Activated CD8-positive, alpha-beta memory T cell treated with anti-CD3 and anti-CD28 coated beads, Interleukin-2, amount 50 U/mL, for 1 hour (primary cell): Measurements from ENCODE around the gene C6orf120.
A peak's percentile ranks its signal among the peaks of the same experiment; 100 is the strongest.

ENCODE experiments used
- DNase-seq: peaks from one replicate; pipeline ENCODE4 v3.0.0-alpha.2; 2020; ENCODE audit errors: extremely low read depth

Gene C6orf120

DNA sequence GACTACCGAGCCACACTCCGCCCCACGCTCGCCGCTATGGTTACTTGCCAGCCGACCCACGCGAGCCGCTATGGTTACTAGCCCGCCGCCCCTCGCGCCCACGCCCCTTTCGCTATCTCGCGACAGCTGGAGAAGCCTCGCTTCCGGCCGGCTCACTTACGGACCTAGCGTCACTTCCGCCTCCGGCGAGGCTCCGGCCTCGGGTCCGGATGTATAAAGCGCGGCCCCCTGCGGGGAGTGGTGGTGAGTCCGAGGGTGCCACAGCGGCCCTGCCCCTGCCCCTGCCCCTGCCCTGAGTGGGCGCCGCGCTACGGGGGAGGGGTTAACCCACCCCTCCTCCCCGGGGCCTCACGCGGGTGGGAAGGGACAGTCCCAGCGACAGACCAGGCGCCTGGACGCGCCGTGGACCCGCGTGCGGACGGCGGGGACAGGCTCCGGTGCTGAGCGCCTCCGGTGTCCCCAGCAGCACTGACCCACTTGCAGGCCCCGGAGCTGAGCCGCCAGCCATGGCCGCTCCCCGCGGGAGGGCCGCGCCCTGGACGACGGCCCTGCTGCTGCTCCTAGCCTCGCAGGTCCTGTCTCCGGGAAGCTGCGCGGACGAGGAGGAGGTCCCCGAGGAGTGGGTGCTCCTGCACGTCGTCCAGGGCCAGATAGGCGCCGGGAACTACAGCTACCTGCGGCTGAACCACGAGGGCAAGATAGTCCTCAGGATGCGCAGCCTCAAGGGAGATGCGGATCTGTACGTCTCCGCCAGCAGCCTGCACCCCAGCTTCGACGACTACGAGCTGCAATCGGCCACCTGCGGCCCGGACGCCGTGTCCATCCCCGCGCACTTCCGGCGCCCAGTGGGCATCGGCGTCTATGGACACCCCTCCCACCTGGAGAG, at the start of gene C6orf120, which contains the start of gene WDR27:
Gene C6orf120, plus strand, starts transcription at position 173 of the 886 bp plus-strand sequence. Its CDS starts 334 bp downstream, at position 507.
Gene WDR27, minus strand, starts transcription at position 76 of the 886 bp plus-strand sequence. CDS start 13,024 bp downstream, outside the sequence.
- peak; percentile 93 for DNase-seq

DNA sequence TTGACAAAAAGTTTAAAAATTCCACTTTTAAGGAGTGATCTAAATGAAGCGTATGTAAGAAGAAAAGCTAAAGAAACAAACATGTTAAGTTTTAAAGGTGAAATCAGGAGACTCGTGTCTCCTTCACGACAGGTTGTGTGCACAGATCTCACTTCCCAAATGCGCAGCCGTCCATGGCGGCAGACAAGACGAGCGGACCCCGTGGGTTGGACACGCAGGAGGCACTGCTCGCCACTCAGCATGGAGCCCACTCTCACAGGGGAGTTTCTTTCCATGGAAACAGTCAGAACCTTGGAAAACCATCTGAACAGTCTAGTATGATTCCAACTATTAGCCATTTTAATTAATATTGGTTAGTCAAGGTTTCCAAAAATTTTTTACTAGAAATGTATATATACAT, 49.0 kb upstream of the C6orf120 start:
- DNase-seq = no peak

DNA sequence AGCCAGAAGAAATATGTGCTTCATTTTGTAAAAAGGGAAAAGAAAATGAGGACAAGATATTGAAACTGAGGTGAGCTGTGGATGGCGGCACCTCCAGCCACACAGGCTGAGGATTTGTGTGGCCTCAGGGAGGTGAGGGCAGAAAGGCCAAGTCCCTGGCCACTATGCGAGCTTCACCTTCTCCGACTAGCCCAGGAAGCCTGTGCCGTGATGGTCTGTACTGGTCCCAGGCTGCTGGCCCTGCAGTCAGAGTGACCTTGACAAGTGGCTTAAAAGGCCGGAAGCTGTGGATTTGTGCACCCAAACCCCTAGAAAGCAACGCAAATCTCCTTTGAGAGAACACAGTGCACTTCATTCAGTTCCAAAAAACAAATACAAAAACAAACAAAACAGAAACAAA, 48.2 kb upstream of the C6orf120 start:
- DNase-seq = no peak

DNA sequence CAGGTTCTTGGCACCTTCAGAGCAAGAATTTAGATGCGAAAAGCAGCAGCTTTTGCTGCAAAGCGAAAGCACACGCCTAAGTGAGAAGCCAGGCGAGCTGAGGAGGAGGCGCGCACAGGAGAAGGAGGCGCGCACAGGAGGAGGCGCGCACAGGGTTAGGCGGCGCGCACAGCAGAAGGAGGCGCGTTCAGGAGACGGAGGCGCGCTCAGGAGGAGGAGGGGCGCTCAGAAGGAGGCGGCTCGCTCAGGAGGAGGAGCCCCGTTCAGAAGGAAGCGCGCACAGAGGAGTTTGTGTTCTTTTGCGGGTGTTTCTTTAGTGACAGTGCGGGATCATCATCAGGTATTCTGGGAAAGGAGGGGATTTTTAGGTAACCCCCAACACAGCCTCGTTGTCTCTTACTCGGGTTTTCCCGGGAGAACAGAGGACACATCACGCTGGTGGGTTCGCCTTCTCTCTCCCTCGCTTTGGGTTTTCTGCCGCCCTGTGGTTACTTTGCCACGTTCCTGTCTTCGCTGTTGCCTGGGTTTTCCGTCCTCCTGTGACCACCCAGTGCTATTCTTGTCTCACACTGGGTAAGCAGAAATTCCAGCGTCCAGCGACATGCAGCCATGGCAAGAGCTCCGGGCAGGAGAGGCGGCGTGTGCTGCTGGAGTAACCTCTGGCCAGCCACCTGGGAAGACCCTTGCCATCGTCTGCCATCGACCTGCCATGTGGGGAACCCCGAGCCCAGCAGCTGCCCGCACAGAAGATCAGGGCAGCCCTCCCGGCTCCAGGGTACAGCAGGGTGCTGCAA, 47.1 kb upstream of the C6orf120 start:
- peak; percentile 24 for DNase-seq

DNA sequence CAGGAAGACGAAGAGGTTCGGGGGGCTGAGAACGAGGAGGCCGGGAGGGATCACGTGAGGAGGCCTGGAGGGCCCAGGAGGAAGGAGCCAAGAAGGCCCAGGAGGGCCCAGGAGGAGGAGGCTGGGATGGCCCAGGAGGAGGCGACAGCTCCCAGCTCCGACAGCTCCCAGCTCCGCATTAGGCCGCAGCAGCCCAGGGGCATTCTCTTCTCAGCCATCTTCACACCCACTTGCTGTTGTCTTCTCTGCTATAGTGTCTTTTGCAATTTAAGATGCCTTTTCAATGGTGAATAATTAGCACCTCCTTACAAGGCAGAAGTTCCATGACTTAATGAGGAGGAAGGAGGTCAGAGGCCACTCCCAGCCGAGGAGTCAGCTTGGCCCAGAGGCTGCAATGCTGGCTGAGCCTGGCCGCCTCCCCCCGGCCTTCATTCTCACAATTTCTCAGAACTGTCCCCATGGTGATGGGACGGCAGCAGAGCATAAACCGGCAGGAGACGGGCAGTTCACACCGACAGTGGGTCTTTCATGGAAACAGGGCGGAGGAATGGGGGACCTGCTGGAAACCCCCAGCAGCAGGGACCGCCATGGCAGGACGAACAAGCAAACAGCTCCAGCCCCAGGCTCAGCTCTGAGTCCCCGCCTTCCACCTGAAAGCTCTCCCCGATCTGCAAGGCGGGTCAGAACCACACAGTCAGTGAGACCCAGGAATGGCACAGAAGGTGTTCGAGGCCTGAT, 45.2 kb upstream of the C6orf120 start:
- no peak for DNase-seq

DNA sequence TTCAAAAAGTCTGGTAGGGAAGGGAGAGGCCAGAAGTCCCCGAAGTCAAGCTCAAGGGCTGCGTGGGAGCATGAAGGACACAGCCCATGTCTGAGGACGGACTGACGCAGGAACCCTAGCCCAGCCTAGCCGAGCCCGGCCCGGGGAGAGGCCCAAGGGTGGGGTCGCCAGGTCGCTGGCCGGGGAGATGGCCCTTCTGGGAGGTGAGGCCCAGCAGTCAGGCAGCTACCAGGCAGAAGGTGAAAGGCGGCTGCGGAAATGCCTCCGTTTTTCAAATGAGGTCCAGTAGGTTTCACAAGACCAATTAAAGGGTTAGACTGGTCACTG, 44.7 kb upstream of the C6orf120 start:
- DNase-seq = no peak

DNA sequence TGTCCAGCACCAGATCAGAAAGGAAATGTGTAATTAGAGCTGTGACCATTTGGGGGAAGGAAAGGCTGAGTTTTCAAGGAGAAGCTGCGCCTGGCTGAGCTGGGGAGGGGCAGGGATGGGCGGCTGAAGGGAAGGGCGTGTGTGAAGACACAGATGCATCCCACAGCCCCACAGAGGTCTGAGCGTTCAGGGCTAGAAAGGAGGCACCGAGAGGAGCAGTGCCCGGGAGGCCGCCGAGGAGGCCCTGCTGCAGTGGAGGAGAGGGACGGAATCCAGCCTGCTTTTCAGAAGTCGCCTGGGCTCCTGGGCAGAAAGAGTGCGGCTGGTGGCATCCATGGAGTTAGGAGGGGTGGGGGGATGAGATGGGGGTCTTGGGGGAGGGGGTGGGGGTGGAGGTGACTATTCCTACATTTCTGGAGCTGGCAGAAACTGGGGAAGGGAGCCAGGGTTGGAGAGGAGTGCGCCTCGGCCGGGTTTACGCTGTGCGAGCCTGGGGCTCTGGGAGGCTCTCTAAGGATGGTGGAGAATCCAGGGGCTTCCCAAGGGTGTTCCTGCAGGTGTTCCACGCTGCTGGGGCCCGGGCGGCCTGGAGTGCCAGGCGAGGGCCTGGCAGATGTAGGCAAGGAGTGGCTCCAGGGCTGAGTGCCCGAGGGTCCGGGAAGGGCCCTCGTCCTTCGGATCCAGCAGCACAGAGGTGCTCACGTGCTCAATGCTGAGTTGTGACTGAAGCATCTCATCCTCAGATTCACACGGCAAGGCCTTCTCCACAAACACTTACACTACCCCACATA, 41.9 kb upstream of the C6orf120 start:
- DNase-seq = no peak

DNA sequence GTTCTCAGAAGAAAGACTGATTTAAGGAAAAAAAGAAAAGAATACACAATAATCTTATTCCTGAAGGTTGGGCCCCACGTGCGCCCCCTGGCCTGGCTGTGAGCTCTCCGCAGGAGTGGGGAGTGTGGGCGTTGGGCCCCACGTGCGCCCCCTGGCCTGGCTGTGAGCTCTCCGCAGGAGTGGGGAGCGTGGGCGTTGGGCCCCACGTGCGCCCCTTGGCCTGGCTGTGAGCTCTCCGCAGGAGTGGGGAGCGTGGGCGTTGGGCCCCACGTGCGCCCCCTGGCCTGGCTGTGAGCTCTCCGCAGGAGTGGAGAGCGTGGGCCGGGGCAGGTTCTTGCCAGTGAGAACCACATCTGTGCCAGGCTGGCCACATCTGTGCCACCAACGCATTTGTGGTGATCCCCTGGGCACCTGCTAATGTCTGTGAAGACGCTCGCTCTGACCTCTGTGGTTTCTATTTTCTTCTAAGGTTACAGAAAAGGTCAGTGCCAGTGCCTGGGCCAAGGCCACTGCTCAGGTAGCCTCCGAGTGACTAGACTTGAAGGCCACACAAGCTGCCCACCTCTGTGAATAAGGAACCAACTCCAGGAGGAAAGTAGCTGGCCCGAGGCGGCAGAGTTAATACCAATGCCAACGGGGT, 41.1 kb upstream of the C6orf120 start:
- DNase-seq = no peak

DNA sequence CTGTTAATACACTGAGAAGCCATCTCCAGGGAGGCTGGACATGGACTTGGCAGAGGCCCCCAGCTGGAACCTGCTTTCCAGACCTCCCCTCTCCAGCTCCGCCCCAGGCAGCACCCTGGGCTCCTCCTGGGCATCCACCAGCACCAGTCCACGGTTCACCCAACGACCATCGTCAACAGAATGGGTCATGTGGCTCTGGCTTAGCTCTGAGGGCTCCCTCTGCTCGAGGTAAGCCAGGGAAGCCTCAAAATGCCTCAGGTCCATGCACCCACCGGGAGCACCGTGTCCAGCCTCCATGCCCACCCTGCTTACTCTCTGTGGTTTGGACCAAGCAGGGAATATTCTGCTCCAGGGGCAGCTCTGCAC, 40.6 kb upstream of the C6orf120 start:
- no peak for DNase-seq

DNA sequence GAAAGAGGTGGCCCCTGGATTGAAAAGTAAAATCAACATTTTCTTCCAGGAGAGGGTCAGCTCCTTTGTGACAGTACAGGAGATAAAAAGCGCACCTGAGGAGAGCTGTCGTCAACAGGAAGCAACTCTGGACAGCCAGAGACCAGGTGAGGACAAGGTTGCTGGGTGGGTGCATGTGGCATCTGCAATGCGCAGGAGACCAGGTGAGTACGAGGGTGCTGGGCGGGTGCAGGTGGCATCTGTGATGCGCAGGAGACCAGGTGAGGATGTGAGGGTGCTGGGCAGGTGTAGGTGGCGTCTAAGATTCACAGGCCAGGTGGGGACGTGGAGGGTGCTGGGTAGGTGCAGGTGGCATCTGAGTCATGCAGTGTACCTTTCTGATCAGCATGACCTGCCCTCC, 38.5 kb upstream of the C6orf120 start:
- no peak for DNase-seq

DNA sequence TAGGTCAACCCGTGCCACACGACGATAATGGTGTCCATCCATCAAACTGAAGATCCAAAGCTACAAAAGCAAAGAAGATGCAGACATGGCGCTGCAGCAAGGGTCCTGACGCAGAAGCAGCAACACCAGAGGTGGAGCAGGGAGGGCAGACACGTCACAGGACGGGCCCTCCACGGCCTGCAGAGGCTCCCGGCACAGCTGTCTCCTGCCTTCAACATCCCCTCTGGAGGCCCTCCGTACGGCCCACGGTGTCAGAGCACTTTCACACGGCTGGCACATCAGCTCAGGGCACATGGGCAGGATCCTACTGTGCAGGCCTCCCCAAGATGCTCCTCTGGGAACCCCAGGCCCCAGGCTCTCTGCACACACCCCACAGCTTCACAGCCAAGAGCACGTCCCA, 37.7 kb upstream of the C6orf120 start:
- no peak for DNase-seq

DNA sequence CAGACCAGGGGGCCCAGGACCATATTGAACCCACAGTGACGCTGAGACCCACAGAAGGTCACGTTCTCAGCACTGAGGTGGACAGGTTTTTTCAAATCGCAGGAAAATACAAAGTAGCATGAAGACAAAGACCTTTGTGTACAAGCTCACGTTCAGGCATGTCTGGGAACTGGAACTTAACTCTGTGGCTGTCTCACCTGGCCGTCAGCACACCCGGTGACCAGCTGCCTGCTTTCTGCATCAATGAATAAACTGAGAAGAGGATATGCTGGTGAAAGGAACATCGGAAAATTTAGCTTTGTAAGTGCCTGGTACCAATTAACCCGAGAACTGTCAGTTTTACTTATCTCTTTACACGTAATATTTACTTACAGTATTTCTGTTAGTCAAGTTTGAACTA, 36.6 kb upstream of the C6orf120 start:
- no peak for DNase-seq

DNA sequence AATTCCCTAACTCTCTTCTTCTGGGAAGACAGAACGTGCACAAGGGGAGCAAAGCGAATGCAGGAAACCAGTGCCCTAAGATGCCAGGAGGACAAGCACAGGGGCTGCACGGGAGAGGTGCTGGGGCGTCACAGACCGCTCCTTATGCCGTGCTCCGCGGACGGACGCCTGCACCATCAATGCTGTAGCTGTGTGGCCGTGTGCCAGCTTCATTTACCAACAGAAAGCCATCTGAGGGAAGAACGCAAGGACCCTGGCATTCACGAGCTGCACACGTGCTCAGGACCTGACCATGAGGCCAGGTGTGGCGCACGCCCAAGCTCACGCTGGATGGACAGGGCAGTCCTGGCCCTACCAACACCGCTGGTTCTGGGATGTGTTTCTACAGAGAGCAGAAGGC, 35.5 kb upstream of the C6orf120 start:
- no peak for DNase-seq

DNA sequence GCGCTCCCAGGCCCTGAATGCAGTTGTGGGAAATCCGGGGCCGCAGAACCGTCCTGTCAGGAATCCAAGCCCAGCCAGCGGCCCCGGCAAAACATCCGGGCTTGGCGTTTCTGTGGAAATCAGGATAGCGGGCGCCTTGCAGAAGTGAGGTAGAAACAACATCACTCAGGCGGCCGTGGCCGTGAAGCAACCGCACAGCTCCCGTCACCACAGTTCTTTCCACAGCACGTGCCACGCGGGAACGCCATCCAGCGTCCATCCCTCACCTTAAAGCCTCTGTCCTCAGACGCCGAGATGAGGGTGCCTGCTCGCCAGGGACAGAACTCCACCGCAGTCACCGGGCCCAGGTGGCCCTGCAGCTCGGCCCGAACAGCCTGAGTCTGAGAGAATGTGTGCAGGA, 34.2 kb upstream of the C6orf120 start:
- DNase-seq = no peak

DNA sequence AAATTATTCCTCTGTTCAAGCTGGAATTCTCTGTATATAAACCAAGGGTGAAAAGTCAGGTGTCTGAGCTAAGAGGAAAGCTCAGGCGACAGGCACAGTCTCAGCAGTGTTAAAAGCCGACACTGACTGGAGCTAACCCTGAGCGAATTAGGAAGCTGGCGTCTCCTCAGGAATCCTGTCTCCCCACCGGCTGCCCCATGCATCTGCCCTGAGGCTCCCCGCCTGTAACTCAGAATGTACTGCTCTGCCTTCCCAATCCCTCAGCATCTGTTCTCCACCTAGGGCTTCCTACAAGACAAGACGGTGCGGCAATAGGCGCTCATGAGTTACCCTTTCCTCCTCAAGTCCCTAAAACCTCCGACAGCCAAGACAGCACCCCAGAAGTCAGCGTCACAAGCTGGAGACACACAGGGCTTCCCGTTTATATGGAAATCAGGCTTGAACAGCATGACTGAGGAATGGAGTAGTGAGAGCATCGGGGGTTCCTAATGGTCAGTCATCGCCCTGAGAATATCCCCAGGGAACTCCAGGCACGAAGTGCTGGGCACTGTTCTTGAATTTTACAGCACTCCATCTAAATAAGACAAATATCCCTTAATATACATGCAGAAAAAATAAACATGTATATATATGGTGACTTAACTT, 33.6 kb upstream of the C6orf120 start:
- DNase-seq = no peak

DNA sequence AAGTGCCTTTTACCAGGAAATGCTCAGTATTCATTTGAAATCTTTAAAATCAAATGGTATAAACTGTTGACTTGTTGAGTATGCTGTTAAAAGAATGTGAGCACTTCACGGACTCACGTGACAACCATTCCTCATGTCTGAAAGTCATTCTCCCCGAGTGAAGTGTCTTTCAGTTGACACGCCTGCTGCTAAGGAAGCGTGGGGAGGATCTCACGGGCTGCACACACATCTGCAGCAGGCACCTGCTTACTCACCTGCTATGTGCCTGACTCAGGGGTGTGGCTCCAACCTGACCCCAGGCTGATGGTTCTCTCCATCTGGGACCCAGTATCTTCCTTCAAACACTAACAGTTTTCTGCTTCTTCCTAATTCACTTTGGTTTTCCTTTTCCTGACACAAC, 32.8 kb upstream of the C6orf120 start:
- DNase-seq = no peak

DNA sequence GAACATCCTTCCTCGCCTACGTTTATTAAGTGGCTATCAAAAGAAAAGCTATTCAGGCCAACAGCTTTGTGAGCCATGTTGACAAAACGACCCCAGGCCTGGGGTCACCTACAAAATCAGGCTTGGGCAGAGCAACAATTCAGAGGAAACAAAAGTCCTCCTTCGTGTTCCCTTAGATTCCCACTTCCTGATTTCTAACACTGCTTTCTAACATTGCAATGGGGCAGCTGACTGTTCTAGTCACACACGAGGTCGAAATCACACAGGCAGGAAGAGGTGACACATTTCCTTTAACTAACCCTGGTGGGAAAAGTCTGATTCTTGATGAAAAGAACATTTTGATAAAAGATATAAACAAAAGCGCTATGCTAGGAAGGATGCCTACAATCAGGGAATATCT, 32.0 kb upstream of the C6orf120 start:
- DNase-seq = no peak

DNA sequence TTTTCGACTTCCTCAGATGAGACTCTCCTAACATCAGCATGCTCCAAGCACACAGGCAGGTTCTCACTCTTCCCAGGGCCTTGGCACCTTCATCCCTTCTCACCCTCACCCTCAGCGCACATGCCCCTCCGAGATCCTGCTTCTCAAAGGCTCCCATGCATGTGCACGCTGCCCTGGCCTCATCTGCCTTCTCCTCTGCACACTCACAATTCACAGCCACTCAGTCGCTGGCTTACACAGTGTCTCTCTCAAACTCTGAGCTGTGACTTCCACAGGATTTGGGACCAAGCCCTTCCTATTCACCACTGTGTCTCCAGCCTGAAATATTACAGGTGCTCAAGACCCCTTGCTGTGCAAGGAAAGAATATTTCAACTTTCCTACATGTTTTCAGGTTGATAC, 30.4 kb upstream of the C6orf120 start:
- DNase-seq = no peak

DNA sequence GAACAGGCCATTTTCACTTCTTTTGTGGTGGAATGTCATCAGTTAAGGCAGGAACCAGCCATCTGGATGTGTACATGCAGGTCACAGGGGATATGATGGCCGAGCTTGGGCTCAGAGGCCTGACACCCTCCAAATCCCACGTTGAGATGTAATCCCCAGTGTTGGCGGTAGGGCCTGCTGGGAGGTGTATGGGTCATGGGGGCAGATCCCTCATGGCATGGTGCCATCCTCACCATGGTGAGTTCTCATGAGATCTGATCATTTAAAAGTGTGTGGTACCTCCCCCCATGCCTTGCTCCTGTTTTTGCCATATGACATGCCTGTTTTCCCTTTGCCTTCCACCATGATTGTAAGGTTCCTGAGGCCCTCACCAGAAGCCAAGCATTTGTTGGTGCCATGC, 26.9 kb upstream of the C6orf120 start:
- no peak for DNase-seq

DNA sequence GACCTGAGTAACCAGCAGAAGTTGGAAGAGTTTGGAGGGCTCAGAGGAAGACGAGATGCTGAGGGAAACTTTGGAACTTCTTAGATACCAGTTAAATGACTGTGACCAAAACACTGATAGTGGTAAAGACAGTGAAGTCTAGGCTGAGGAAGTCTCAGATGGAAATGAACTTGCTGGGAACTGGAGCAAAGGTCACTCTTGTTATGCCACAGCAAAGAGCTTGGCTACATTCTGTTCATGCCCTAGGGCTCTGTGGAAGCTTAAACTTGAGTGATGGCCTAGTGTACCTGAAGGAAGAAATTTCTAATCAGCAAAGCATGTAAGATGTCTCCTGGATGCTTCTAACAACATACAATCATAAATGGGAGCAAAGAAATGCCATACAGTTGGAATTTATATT, 24.8 kb upstream of the C6orf120 start:
- DNase-seq = no peak

DNA sequence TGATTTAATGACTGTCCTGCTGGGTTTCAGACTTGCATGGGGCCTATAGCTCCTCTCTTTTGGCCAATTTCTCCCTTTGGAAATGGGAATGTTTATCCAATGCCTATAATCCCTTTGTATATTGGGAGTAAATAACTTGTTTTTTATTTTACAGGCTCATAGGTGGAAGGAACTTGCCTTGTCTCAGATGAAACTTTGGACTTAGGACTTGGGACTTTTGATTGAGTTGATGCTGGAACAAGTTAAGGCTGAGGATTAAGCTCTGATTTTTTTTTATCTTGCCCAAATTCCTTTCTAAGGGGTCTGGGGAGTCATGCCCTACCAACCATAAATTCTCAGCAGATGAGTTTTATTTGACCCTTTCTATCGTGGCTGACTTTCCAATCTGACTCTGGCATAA, 23.6 kb upstream of the C6orf120 start:
- no peak for DNase-seq
